Tibial nerve (tissue), 4 donors: Measurements from ENCODE around the gene STUM. TPM values are rescaled to one million over a fixed set of nuclear protein-coding genes. Genes with fewer than 3 reads are reported as not detected.
"Not testable (repeated sequence)": the region's sequence is repeated elsewhere in the genome, so short reads cannot be mapped to it uniquely, and the experiment has no call there.

ENCODE experiments used
- DNase-seq, 2 donors: peaks; one replicate each; pipeline ENCODE4 v3.0.0-alpha.2; 2019; ENCODE audit warnings: low spot score in 2 of 2
- H3K27ac ChIP-seq, 4 donors: fragments of 200-600 bp; sonication (generic) in 3 of 4; one replicate each; pipeline ENCODE4 v1.5.1; 2017 to 2019; ENCODE audit warnings: mild to moderate bottlenecking in 1 of 4
- H3K27me3 ChIP-seq, 2 donors: fragments of 200-600 bp; sonication (generic) in 1 of 2; one replicate each; pipeline versions ENCODE4 v1.5.1 to v1.6.0; 2017 to 2019
- H3K36me3 ChIP-seq, 3 donors: fragments of 200-600 bp; sonication (generic); one replicate each; pipeline ENCODE4 v1.5.1; 2018 to 2019
- H3K4me1 ChIP-seq, 4 donors: fragments of 200-600 bp; sonication (generic) in 3 of 4; one replicate each; pipeline ENCODE4 v1.5.1; 2017 to 2019
- H3K4me3 ChIP-seq, 4 donors: fragments of 200-600 bp; sonication (generic) in 3 of 4; one replicate each; pipeline ENCODE4 v1.5.1; 2017 to 2019; ENCODE audit warnings: mild to moderate bottlenecking in 1 of 4, moderate library complexity in 1 of 4
- H3K9me3 ChIP-seq, 4 donors: fragments of 200-600 bp; sonication (generic) in 3 of 4; one replicate each; pipeline ENCODE4 v1.5.1; 2017 to 2019
- CTCF ChIP-seq, 5 experiments: fragments of 200-600 bp in 3 of 5; fragments of 450-650 bp in 2 of 5; sonication (generic) in 3 of 5; IDR thresholded peaks; one replicate each; pipeline ENCODE4 v1.5.1; 2016 to 2019; ENCODE audit warnings: antibody characterized with exemption in 5 of 5, mild to moderate bottlenecking in 3 of 5, moderate library complexity in 2 of 5
- EP300 ChIP-seq, 2 donors: sonication (generic); formaldehyde crosslinking; IDR thresholded peaks; one replicate each; pipeline ENCODE4 v1.6.1; 2017; ENCODE audit warnings: antibody characterized with exemption in 2 of 2, mild to moderate bottlenecking in 1 of 2
- POLR2A ChIP-seq, 2 donors: fragments of 450-650 bp; IDR thresholded peaks; one replicate each; pipeline ENCODE4 v1.6.1; 2017; ENCODE audit warnings: antibody characterized with exemption in 2 of 2, mild to moderate bottlenecking in 2 of 2, moderate library complexity in 2 of 2
- WGBS, 2 donors: methylation state at CpG; one replicate each; pipeline ENCODE4 v1.1.5; 2018; 5-methylcytosine and 5-hydroxymethylcytosine counted together
- total RNA-seq, 4 donors: library from RNA; depleted of rRNA; stranded (reverse); fragments of >200 nt; gene quantifications; one replicate each; pipeline ENCODE4 v1.1.0, GENCODE V29; 2016

Gene STUM
- total RNA-seq, 4 donors from 2014 or later, result 4.8 to 7.5 (median 6.9) TPM

DNA sequence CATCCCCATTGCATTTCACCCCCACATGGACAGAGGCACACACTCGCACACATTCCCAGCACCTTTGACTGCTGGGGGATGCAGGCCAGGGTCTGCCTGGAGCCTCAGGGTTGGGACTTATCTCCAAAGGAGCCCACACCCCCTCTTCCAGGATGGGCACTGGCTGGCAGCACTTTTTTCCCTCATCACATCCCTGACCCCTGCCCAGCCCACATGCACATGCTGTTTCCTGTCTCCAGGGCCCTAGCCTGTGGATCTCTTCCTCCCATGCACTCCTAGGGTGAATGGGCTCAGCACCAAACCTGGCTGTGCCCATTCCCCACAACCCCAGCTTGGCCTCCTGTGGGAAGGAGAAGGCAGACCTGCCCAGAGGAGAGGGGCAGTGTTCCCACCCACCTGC lies 59.3 kb downstream of the STUM start:
- peaks cover 0 to 50% (median 27%) of the 10 kb centered on the region in 4 donors for H3K4me1 ChIP-seq
- no peaks in the 10 kb centered on the region for H3K27me3 ChIP-seq
- no peaks in the 10 kb centered on the region for H3K9me3 ChIP-seq
- no peak overlapping the region for H3K27ac ChIP-seq
- no peaks in the 10 kb centered on the region for H3K36me3 ChIP-seq
- TF ChIP-seq EP300 (IDR thresholded peaks at IDR 0.05), result no peak
- no peak for TF ChIP-seq POLR2A (IDR thresholded peaks at IDR 0.05)
- no peak for TF ChIP-seq CTCF (IDR thresholded peaks at IDR 0.05)
- no peak overlapping the region for H3K4me3 ChIP-seq
- DNase-seq, result no peak
- 82 to 100% methylated on average over 1 of the region's 1 CpG for WGBS, 2 donors

DNA sequence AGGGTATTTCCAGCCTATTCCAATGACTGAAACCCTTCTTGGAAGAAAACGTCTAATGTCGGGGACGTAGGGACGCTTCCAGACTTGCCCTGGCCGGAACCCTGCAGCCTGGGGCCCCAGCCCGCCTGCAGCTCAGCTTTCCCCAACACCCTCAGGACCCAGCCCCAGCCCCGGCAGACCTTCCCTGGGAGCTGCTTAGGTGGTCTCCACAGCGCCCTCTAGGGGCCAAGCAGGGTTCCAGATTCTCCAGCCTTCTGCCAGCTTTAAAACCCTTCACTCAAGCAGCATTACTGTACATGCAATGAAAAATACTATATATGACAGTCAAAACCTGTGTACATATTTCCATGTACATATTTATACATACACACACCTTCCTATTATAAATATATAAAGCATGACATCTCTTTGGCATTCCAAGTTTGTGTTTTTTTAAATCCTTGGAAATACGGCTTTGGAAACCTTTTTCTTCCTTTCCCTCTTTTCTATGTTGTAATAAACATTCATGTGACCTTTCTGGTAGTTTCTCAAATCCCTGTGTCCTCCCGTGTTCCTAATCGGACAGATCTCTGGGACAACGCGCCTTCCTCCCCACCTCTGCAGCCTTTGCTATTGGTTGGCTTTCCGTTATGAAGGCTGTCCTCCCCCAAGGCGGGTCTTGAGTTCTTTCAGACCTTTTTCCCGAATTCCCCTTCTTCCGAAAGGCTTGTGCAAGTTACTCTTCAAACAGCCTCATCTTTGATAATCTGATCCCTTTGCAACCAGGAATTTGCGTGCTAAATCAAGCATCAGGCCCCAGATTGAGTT lies 60.3 kb downstream of the STUM start:
- Histone ChIP-seq H3K36me3 (no peaks in the 10 kb centered on the region), H3K27me3 (no peaks in the 10 kb centered on the region), H3K4me3 (no peak overlapping the region), H3K9me3 (no peaks in the 10 kb centered on the region), H3K4me1 (peaks cover 0 to 39% (median 21%) of the 10 kb centered on the region in 4 donors), H3K27ac (no peak overlapping the region)
- 59 to 67% methylated on average over 18 of the region's 18 CpGs for WGBS, 2 donors
- TF ChIP-seq EP300 (IDR thresholded peaks at IDR 0.05) (no peak), CTCF (IDR thresholded peaks at IDR 0.05) (peak; percentile 60 to 89 (median 71))
- DNase-seq, result peak in 1 of 2 donors; percentile 55

GRCh38 chr1:226609836-226610455 lies 61.4 kb downstream of the STUM start:
- peak overlapping the region in 1 of 4 donors; percentile 15 for H3K27ac ChIP-seq
- peaks cover 0 to 29% (median 11%) of the 10 kb centered on the region in 4 donors for H3K4me1 ChIP-seq
- H3K9me3 ChIP-seq, result no peaks in the 10 kb centered on the region
- no peaks in the 10 kb centered on the region for H3K27me3 ChIP-seq
- no peaks in the 10 kb centered on the region for H3K36me3 ChIP-seq
- peak in 1 of 2 donors; percentile 62 for DNase-seq
- no peak overlapping the region for H3K4me3 ChIP-seq
- no peak for TF ChIP-seq POLR2A (IDR thresholded peaks at IDR 0.05)
- peak in 1 of 2 donors; percentile 37 for TF ChIP-seq EP300 (IDR thresholded peaks at IDR 0.05)
- no peak for TF ChIP-seq CTCF (IDR thresholded peaks at IDR 0.05)
- 81% methylated on average over 10 to 11 of the region's 11 CpGs for WGBS, 2 donors

DNA sequence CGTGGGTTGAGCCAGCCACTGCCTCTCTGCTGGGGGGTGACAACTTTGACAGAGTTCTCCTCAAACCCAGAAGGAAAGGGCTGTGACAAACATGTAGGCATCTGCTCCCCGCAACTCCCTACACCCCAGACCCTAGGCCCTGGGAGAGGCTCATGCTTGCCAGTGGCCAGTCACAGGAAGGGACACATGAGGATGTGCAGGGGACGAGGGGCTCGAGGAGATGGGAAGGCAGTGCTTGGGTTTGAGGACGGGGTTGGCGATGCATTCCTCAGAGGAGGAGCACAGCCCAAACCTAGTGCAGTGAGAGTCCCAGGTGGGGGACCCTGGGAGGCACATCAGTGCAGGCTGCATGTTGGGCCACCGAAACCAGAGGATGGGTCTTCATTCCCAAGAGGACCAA lies 62.1 kb downstream of the STUM start:
- H3K27ac ChIP-seq, result no peak overlapping the region
- no peaks in the 10 kb centered on the region for H3K36me3 ChIP-seq
- H3K9me3 ChIP-seq, result no peaks in the 10 kb centered on the region
- TF ChIP-seq POLR2A (IDR thresholded peaks at IDR 0.05), result no peak
- no peak for TF ChIP-seq CTCF (IDR thresholded peaks at IDR 0.05)
- TF ChIP-seq EP300 (IDR thresholded peaks at IDR 0.05), result no peak
- no peak for DNase-seq
- H3K4me3 ChIP-seq, result no peak overlapping the region
- peaks cover 0 to 22% (median 5%) of the 10 kb centered on the region in 4 donors for H3K4me1 ChIP-seq
- no peaks in the 10 kb centered on the region for H3K27me3 ChIP-seq
- WGBS, 2 donors, result 86 to 94% methylated on average over 7 of the region's 7 CpGs

GRCh38 chr1:226611301-226611700 lies 62.7 kb downstream of the STUM start:
- WGBS, 2 donors, result 52 to 66% methylated on average over 8 of the region's 8 CpGs
- Histone ChIP-seq H3K9me3 (no peaks in the 10 kb centered on the region), H3K4me3 (no peak overlapping the region), H3K4me1 (peaks cover 0 to 15% (median 2%) of the 10 kb centered on the region in 4 donors), H3K36me3 (no peaks in the 10 kb centered on the region), H3K27me3 (no peaks in the 10 kb centered on the region), H3K27ac (no peak overlapping the region)
- DNase-seq, result no peak
- TF ChIP-seq POLR2A (IDR thresholded peaks at IDR 0.05) (no peak), CTCF (IDR thresholded peaks at IDR 0.05) (no peak), EP300 (IDR thresholded peaks at IDR 0.05) (no peak)

- not testable (repeated sequence) for H3K36me3 ChIP-seq, DNase-seq, H3K27ac ChIP-seq, H3K4me3 ChIP-seq, H3K4me1 ChIP-seq, H3K9me3 ChIP-seq, H3K27me3 ChIP-seq
- WGBS, 2 donors, result 74 to 80% methylated on average over 6 of the region's 6 CpGs
Observed at GRCh38 chr1:226611980-226612379, 63.4 kb downstream of the STUM start.
